H1 (cell line): ENCODE data around the gene SMARCA1. TPM values are rescaled to one million over a fixed set of nuclear protein-coding genes. Genes with fewer than 3 reads are reported as not detected.

Experiments used
- CTCF ChIA-PET: fragments of 300-600 bp; sonication (Branson Sonifier 250); formaldehyde crosslinking; loops from one replicate; lab custom pipeline; 2021; ENCODE audit not compliant: partially characterized antibody; lab: Charles Lee
- POLR2A ChIA-PET: fragments of 300-600 bp; sonication (Branson Sonifier 250); formaldehyde crosslinking; loops from one replicate; lab custom pipeline; 2021; ENCODE audit warnings: inconsistent platforms; ENCODE audit not compliant: partially characterized antibody; lab: Charles Lee
- DNase-seq, 2 experiments: peaks; one replicate each; pipeline versions ENCODE4 v3.0.0 to v3.0.0-alpha.2; 2010 to 2022; ENCODE audit warnings: low spot score in 2 of 2, low read depth in 1 of 2, mixed read lengths in 1 of 2
- FAIRE-seq: peaks from 2 replicates; lab custom pipeline; 2011; peaks lifted over from hg19 to GRCh38; lab: Jason Lieb, UNC
- H2AFZ ChIP-seq: 2 replicates; pipeline ENCODE4 v1.8.1; 2012; ENCODE audit warnings: low read length, inconsistent platforms
- H2AK5ac ChIP-seq: 2 replicates; pipeline ENCODE4 v1.6.1; 2013; ENCODE audit warnings: low read depth, low read length
- H2BK120ac ChIP-seq: replicated peaks from 2 replicates; pipeline ENCODE3; 2013; ENCODE audit warnings: low read depth, low read length, inconsistent platforms
- H2BK12ac ChIP-seq: 2 replicates; pipeline ENCODE4 v1.6.1; 2013; ENCODE audit warnings: low read depth, low read length
- H2BK15ac ChIP-seq: 2 replicates; pipeline ENCODE4 v1.6.1; 2013; ENCODE audit warnings: low read length
- H2BK20ac ChIP-seq: 2 replicates; pipeline ENCODE4 v1.6.1; 2013; ENCODE audit warnings: low read length
- H2BK5ac ChIP-seq: 2 replicates; pipeline ENCODE4 v1.6.1; 2013; ENCODE audit warnings: low read depth, low read length
- H3K14ac ChIP-seq: 2 replicates; pipeline ENCODE4 v1.6.1; 2013; ENCODE audit warnings: inconsistent platforms; ENCODE audit not compliant: insufficient read length
- H3K18ac ChIP-seq: 2 replicates; pipeline ENCODE4 v1.6.1; 2013; ENCODE audit warnings: low read length; ENCODE audit errors: extremely low read depth
- H3K23ac ChIP-seq: 2 replicates; pipeline ENCODE4 v1.6.1; 2013; ENCODE audit warnings: inconsistent platforms; ENCODE audit not compliant: insufficient read length
- H3K23me2 ChIP-seq: 2 replicates; pipeline ENCODE4 v1.6.1; 2013; ENCODE audit warnings: low read depth, low read length
- H3K27ac ChIP-seq: 2 replicates; pipeline ENCODE4 v1.6.1; 2011; ENCODE audit warnings: low read depth, low read length, inconsistent platforms
- H3K27me3 ChIP-seq, 4 experiments: replicated peaks in 1 of 4; 1 replicate in 1 of 4; 2 replicates in 3 of 4; pipeline versions ENCODE4 v1.6.1 to v1.8.1; 2011 to 2013; ENCODE audit warnings: low read length in 3 of 4, mild to moderate bottlenecking in 3 of 4, inconsistent platforms in 2 of 4, mixed read lengths in 2 of 4, moderate library complexity in 1 of 4; ENCODE audit not compliant: control insufficient read depth in 3 of 4, insufficient read depth in 3 of 4; ENCODE audit errors: extremely low read depth in 1 of 4
- H3K36me3 ChIP-seq, 4 experiments: 2 replicates each; pipeline versions ENCODE4 v1.6.1 to v1.8.1; 2011 to 2013; ENCODE audit warnings: mild to moderate bottlenecking in 4 of 4, low read length in 3 of 4, moderate library complexity in 2 of 4, control low read depth in 1 of 4, inconsistent platforms in 1 of 4; ENCODE audit not compliant: insufficient read depth in 4 of 4, control insufficient read depth in 2 of 4
- H3K4ac ChIP-seq: replicated peaks from 2 replicates; pipeline ENCODE3; 2013; ENCODE audit warnings: low read length, low read depth, mixed read lengths, inconsistent platforms; ENCODE audit not compliant: insufficient read length
- H3K4me1 ChIP-seq, 4 experiments: replicated peaks in 1 of 4; 1 replicate in 1 of 4; 2 replicates in 3 of 4; pipeline versions ENCODE4 v1.6.1 to v1.8.1; 2011 to 2013; ENCODE audit warnings: low read length in 3 of 4, inconsistent platforms in 2 of 4, mixed read lengths in 1 of 4; ENCODE audit not compliant: insufficient read depth in 4 of 4, control insufficient read depth in 3 of 4
- H3K4me2 ChIP-seq, 2 experiments: 2 replicates each; pipeline versions ENCODE4 v1.6.1 to v1.8.1; 2011 to 2013; ENCODE audit warnings: low read depth in 2 of 2, low read length in 2 of 2, control low read depth in 1 of 2, inconsistent platforms in 1 of 2, mild to moderate bottlenecking in 1 of 2; ENCODE audit not compliant: insufficient read depth in 1 of 2
- H3K4me3 ChIP-seq, 4 experiments: fragments of 200-600, 300-600 bp in 1 of 4; sonication (generic), shearing (Covaris generic), sonication (Bioruptor Twin) in 1 of 4; 2 replicates each; pipeline versions ENCODE4 v1.5.1 to v1.8.1; 2011 to 2016; ENCODE audit warnings: low read length in 4 of 4, low read depth in 3 of 4, control low read depth in 2 of 4, inconsistent platforms in 2 of 4, mild to moderate bottlenecking in 2 of 4, mixed read lengths in 1 of 4, moderate library complexity in 1 of 4; ENCODE audit not compliant: insufficient read depth in 2 of 4; ENCODE audit errors: extremely low read depth in 1 of 4
- H3K56ac ChIP-seq: replicated peaks from 2 replicates; pipeline ENCODE3; 2013; ENCODE audit warnings: low read depth, mild to moderate bottlenecking, mixed read lengths, low read length, inconsistent platforms; ENCODE audit not compliant: insufficient read length
- H3K79me1 ChIP-seq: 2 replicates; pipeline ENCODE4 v1.6.1; 2013; ENCODE audit warnings: low read depth, low read length, control low read depth
- H3K79me2 ChIP-seq, 2 experiments: 2 replicates each; pipeline versions ENCODE4 v1.6.1 to v1.8.1; 2012 to 2013; ENCODE audit warnings: low read length in 2 of 2, mild to moderate bottlenecking in 2 of 2, inconsistent platforms in 1 of 2; ENCODE audit not compliant: insufficient read depth in 2 of 2, control insufficient read depth in 1 of 2
- H3K9ac ChIP-seq, 4 experiments: replicated peaks in 1 of 4; 1 replicate in 1 of 4; 2 replicates in 3 of 4; pipeline versions ENCODE4 v1.6.1 to v1.8.1; 2011 to 2013; ENCODE audit warnings: low read depth in 3 of 4, low read length in 3 of 4, control low read depth in 2 of 4, mild to moderate bottlenecking in 2 of 4, moderate library complexity in 2 of 4, inconsistent platforms in 1 of 4; ENCODE audit errors: extremely low read depth in 1 of 4
- H3K9me3 ChIP-seq, 2 experiments: 2 replicates each; pipeline versions ENCODE4 v1.6.1 to v1.8.1; 2012 to 2013; ENCODE audit warnings: mild to moderate bottlenecking in 2 of 2, moderate library complexity in 2 of 2, control low read depth in 1 of 2, inconsistent platforms in 1 of 2, low read depth in 1 of 2, low read length in 1 of 2, mixed read lengths in 1 of 2; ENCODE audit not compliant: insufficient read depth in 2 of 2
- H4K20me1 ChIP-seq, 2 experiments: replicated peaks in 1 of 2; 2 replicates each; pipeline versions ENCODE3 to v1.8.1; 2011 to 2013; ENCODE audit warnings: inconsistent platforms in 2 of 2, low read length in 2 of 2, mild to moderate bottlenecking in 1 of 2; ENCODE audit not compliant: insufficient read depth in 2 of 2, control insufficient read depth in 1 of 2
- H4K5ac ChIP-seq: 2 replicates; pipeline ENCODE4 v1.6.1; 2013; ENCODE audit warnings: low read length, low read depth, mixed read lengths, inconsistent platforms; ENCODE audit not compliant: insufficient read length
- H4K8ac ChIP-seq: 2 replicates; pipeline ENCODE4 v1.8.0; 2013; ENCODE audit warnings: mild to moderate bottlenecking, moderate library complexity, low read length, inconsistent platforms; ENCODE audit not compliant: insufficient read depth; ENCODE audit errors: extremely low read depth
- H4K91ac ChIP-seq: replicated peaks from 2 replicates; pipeline ENCODE3; 2013; ENCODE audit warnings: low read length, mixed read lengths, inconsistent platforms; ENCODE audit not compliant: insufficient read length
- ASH2L ChIP-seq: fragments of 200-600, 300-600 bp; sonication (generic); IDR thresholded peaks from one replicate; pipeline ENCODE4 v1.7.1; 2017; ENCODE audit warnings: low read length
- BCL11A ChIP-seq, 2 experiments: IDR thresholded peaks; one replicate each; pipeline ENCODE4 v1.6.1; 2011; ENCODE audit warnings: low read depth in 2 of 2, low read length in 2 of 2, mild to moderate bottlenecking in 2 of 2
- CBX5 ChIP-seq: fragments of 300-800, 300-1000 bp; sonication (generic); IDR thresholded peaks from 2 replicates; pipeline ENCODE4 v1.7.1; 2016; ENCODE audit warnings: antibody characterized with exemption, low read length, low read depth
- EGR1 ChIP-seq: IDR thresholded peaks from 2 replicates; pipeline ENCODE4 v1.6.1; 2011; ENCODE audit warnings: low read depth, low read length, borderline replicate concordance
- EP300 ChIP-seq, 2 experiments: IDR thresholded peaks; 1 replicate in 1 of 2; 2 replicates in 1 of 2; pipeline ENCODE4 v1.6.1; 2011 to 2012; ENCODE audit warnings: low read depth in 2 of 2, low read length in 2 of 2, mild to moderate bottlenecking in 2 of 2, borderline replicate concordance in 1 of 2, inconsistent platforms in 1 of 2, moderate library complexity in 1 of 2
- HDAC6 ChIP-seq: IDR thresholded peaks from one replicate; pipeline ENCODE4 v1.7.1; 2012; ENCODE audit warnings: low read depth, mild to moderate bottlenecking, inconsistent platforms, low read length, moderate library complexity
- NRF1 ChIP-seq: IDR thresholded peaks from 2 replicates; pipeline ENCODE4 v1.6.1; 2011; ENCODE audit warnings: mild to moderate bottlenecking, low read depth, low read length, improper control_type of control experiment
- POLR2A ChIP-seq, 2 experiments: IDR thresholded peaks; 1 replicate in 1 of 2; 2 replicates in 1 of 2; pipeline ENCODE4 v1.6.1; 2011; ENCODE audit warnings: low read depth in 2 of 2, low read length in 2 of 2, mild to moderate bottlenecking in 2 of 2; ENCODE audit errors: control extremely low read depth in 1 of 2
- POU5F1 ChIP-seq: IDR thresholded peaks from 2 replicates; pipeline ENCODE4 v1.6.1; 2011; ENCODE audit warnings: low read depth, mild to moderate bottlenecking, low read length, moderate library complexity
- RFX5 ChIP-seq: IDR thresholded peaks from 2 replicates; pipeline ENCODE4 v1.6.1; 2011; ENCODE audit warnings: low read depth, low read length, improper control_type of control experiment, borderline replicate concordance
- SAP30 ChIP-seq: fragments of 300-600 bp; sonication (generic); IDR thresholded peaks from 2 replicates; pipeline ENCODE4 v1.7.1; 2012; ENCODE audit warnings: low read length, moderate library complexity, mild to moderate bottlenecking, inconsistent platforms; ENCODE audit not compliant: insufficient read depth, insufficient replicate concordance
- SIN3A ChIP-seq, 2 experiments: IDR thresholded peaks in 1 of 2; conservative IDR thresholded peaks in 1 of 2; 2 replicates each; pipeline ENCODE4 v1.6.1; 2011 to 2012; ENCODE audit warnings: low read length in 2 of 2, improper control_type of control experiment in 1 of 2, low read depth in 1 of 2, mild to moderate bottlenecking in 1 of 2
- SIRT6 ChIP-seq: IDR thresholded peaks from one replicate; pipeline ENCODE4 v1.7.1; 2012; ENCODE audit warnings: low read length, inconsistent platforms
- SP2 ChIP-seq: IDR thresholded peaks from 2 replicates; pipeline ENCODE4 v1.6.1; 2012; ENCODE audit warnings: mild to moderate bottlenecking, low read length, inconsistent platforms
- TBP ChIP-seq: IDR thresholded peaks from 2 replicates; pipeline ENCODE4 v1.6.1; 2011; ENCODE audit warnings: low read depth, low read length, improper control_type of control experiment
- TCF12 ChIP-seq: IDR thresholded peaks from 2 replicates; pipeline ENCODE4 v1.6.1; 2011; ENCODE audit warnings: low read depth, mild to moderate bottlenecking, low read length
- WGBS, 2 experiments: shearing (Covaris generic) in 1 of 2; methylation state at CpG; one replicate each; pipeline versions ENCODE4 v1.1.6 to v1.1.7; 2013 to 2015; ENCODE audit warnings: low lambda C conversion rate in 2 of 2, mixed read lengths in 2 of 2, inconsistent platforms in 1 of 2, low coverage in 1 of 2, missing lambda C conversion rate in 1 of 2; ENCODE audit not compliant: insufficient replicate concordance in 2 of 2, insufficient coverage in 1 of 2, insufficient read length in 1 of 2; ENCODE audit errors: extremely low coverage in 1 of 2, missing lambda C conversion rate in 1 of 2; 5-methylcytosine and 5-hydroxymethylcytosine counted together
- polyA plus RNA-seq, 7 experiments: library from polyadenylated mRNA; depleted of rRNA in 3 of 7; stranded (reverse) in 5 of 7; unstranded in 2 of 7; fragments of >200 nt in 5 of 7; fragments of 200-250 nt in 2 of 7; gene quantifications; 1 replicate in 5 of 7; 2 replicates in 1 of 7; 4 replicates in 1 of 7; pipeline versions ENCODE4 v1.2.1 to v1.2.3, GENCODE V29; 2011 to 2013; ENCODE audit warnings: missing spikeins in 2 of 7, mixed read lengths in 2 of 7
- total RNA-seq: library from RNA; stranded (reverse); fragmentation: NEBNext Ultra II Directional; extraction: Animal tissue kit (Norgen Biotek cat#: 25700); gene quantifications from 2 replicates; pipeline ENCODE4 v1.2.1, GENCODE V29; 2021

Gene SMARCA1
- total and polyA plus RNA-seq, 2 of the 8 experiments (the other 6 are each of a cell fraction or from before 2014, with no cell fraction given) = 13.1 to 54.4 TPM

DNA sequence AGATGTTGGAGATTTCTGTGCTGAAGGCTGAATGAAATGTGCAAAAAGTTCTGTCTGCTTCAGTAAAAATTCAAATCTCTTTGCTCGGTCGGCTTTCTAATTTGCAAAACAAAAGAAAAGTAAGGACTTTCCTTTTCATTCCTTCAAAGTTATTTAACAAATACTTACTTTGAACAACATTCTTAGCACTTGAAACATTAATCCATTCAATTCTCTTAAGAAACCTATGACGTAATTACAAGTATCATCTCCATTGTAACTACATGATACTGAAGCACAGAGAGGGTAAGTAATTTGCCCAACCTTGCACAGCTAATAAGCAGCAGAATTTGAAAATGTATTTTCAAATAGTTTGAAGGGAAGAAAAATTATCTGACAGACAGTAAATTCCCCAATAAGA, 6.9 kb downstream of the SMARCA1 start:
- 70% methylated on average over 3 of the region's 3 CpGs; no CpG with 5 or more reads in 1 of the 2 experiments for WGBS, 2 experiments
- Histone ChIP-seq H4K8ac (no peak overlapping the region), H3K4me2 (no peak overlapping the region), H3K36me3 (peaks cover 0 to 31% (median 6%) of the 10 kb centered on the region in 4 experiments; a peak in 4 of 8 replicates), H3K14ac (no peak overlapping the region), H3K79me2 (peaks cover under 1 to 47% of the 10 kb centered on the region in 2 experiments; a peak in 3 of 4 replicates), H3K4me3 (no peak overlapping the region), H4K91ac (no peak overlapping the region), H4K20me1 (no peaks in the 10 kb centered on the region), H3K9me3 (no peaks in the 10 kb centered on the region), H3K9ac (no peak overlapping the region), H2AK5ac (no peak overlapping the region), H3K23ac (no peak overlapping the region), H3K27me3 (no peaks in the 10 kb centered on the region), H3K18ac (no peak overlapping the region), H3K27ac (no peak overlapping the region), H2BK20ac (no peak overlapping the region), H3K23me2 (no peaks in the 10 kb centered on the region), H2BK15ac (no peak overlapping the region), H2AFZ (no peak overlapping the region), H2BK12ac (no peak overlapping the region), H3K4ac (no peak overlapping the region), H4K5ac (no peak overlapping the region), H3K4me1 (no peaks in the 10 kb centered on the region), H2BK120ac (no peak overlapping the region), H2BK5ac (no peak overlapping the region), H3K56ac (no peak overlapping the region), H3K79me1 (no peaks in the 10 kb centered on the region)
- POLR2A ChIA-PET = no interaction called here
- FAIRE-seq (no peak), DNase-seq (no peak)
- CTCF ChIA-PET = interaction anchor here (0.6 kb wide), 1 partner anchor 39 kb away, joined by 3 read pairs; no protein-coding TSS in a partner anchor
- TF ChIP-seq EP300 (IDR thresholded peaks at IDR 0.05; ENCODE audit: borderline replicate concordance in 1 of 2, low read depth in 2 of 2, low read length in 2 of 2) (no peak), SAP30 (no peak), RFX5 (no peak), ASH2L (no peak), POLR2A (IDR thresholded peaks at IDR 0.05; ENCODE audit: control extremely low read depth in 1 of 2, low read depth in 2 of 2, low read length in 2 of 2) (no peak), SIRT6 (no peak), EGR1 (no peak), CBX5 (no peak), HDAC6 (no peak), SIN3A (conservative IDR thresholded peaks at IDR 0.05 in 1 of 2, IDR thresholded peaks at IDR 0.05 in 1 of 2; ENCODE audit: low read depth in 1 of 2, low read length in 2 of 2) (no peak), TBP (no peak), NRF1 (no peak), SP2 (no peak), BCL11A (IDR thresholded peaks at IDR 0.05; ENCODE audit: low read depth in 2 of 2, low read length in 2 of 2) (no peak), TCF12 (no peak), POU5F1 (no peak)
